SU-DHL-6 (cell line): ENCODE measurements around the gene EYA3.

Experiments used
- EZH2phosphoT487 ChIP-seq: fragments of 200-600 bp; sonication (generic), shearing (Covaris generic); conservative IDR thresholded peaks from 2 replicates; pipeline ENCODE4 v1.6.1; 2018; ENCODE audit warnings: mild to moderate bottlenecking, antibody characterized with exemption, low read length, moderate library complexity, mixed read lengths
- TF ChIP-seq, protein P1 (sequence below): fragments of 200-600 bp; sonication (generic); IDR thresholded peaks from one replicate; pipeline ENCODE4 v1.5.1; 2017; ENCODE audit warnings: antibody characterized with exemption, mild to moderate bottlenecking, low read length, moderate library complexity; ENCODE audit not compliant: insufficient read depth, poor library complexity, severe bottlenecking

DNA sequence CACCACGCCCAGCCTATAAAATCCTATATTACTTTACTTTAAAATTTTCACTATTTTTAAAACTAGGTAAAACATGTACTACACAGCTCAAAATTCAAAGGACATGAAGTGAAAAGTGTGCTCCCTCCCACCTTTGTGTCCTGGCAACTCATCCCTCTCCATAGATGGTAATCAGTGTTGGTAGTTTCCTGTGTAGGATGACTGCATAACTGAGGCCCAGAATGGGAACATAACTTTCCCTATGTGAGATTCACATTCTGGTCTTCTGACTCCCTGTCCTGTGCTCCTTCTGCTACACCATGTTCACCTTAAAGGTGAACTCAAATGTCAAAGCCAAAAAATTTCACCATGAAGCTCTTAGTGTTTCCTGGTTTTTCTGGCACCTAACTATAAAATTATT, 89.4 kb downstream of the EYA3 start:
- TF ChIP-seq, protein P1, sequence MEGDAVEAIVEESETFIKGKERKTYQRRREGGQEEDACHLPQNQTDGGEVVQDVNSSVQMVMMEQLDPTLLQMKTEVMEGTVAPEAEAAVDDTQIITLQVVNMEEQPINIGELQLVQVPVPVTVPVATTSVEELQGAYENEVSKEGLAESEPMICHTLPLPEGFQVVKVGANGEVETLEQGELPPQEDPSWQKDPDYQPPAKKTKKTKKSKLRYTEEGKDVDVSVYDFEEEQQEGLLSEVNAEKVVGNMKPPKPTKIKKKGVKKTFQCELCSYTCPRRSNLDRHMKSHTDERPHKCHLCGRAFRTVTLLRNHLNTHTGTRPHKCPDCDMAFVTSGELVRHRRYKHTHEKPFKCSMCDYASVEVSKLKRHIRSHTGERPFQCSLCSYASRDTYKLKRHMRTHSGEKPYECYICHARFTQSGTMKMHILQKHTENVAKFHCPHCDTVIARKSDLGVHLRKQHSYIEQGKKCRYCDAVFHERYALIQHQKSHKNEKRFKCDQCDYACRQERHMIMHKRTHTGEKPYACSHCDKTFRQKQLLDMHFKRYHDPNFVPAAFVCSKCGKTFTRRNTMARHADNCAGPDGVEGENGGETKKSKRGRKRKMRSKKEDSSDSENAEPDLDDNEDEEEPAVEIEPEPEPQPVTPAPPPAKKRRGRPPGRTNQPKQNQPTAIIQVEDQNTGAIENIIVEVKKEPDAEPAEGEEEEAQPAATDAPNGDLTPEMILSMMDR = no peak
- no peak for TF ChIP-seq EZH2phosphoT487
